ENCODE measurements around the gene IL17RA.

Gene IL17RA

GRCh38 chr22:17087498-17088131 is 2.8 kb downstream of the IL17RA start:
- Histone ChIP-seq H3K79me2 (ENCODE audit: insufficient read depth, low read length) (peaks cover 62% of the 10 kb centered on the region), H3K36me3 (ENCODE audit: insufficient read depth, low read length) (peaks cover 6% of the 10 kb centered on the region; the same call in 1 of the 2 replicates), H4K20me1 (ENCODE audit: insufficient read depth, low read length) (peaks cover 37% of the 10 kb centered on the region), H3K27ac (ENCODE audit: low read length) (peak overlapping the region; percentile 83), H3K4me3 (ENCODE audit: low read depth in 1 of 2, low read length in 2 of 2) (peak overlapping the region in 1 of 2 experiments; percentile 83; a peak in 2 of 4 replicates), H3K9ac (ENCODE audit: low read depth, low read length) (peak overlapping the region; percentile 82), H3K27me3 (ENCODE audit: insufficient read depth, low read length, poor library complexity) (no peaks in the 10 kb centered on the region), H3K9me3 (ENCODE audit: insufficient read depth, low read length, severe bottlenecking) (no peaks in the 10 kb centered on the region), H2AFZ (ENCODE audit: low read depth, low read length) (no peak overlapping the region), H3K4me1 (ENCODE audit: insufficient read depth, low read length) (peaks cover 56% of the 10 kb centered on the region), H3K4me2 (ENCODE audit: insufficient read depth, low read length) (peak overlapping the region; percentile 81)
- DNase-seq (peak; percentile 73), ATAC-seq (ENCODE audit: insufficient read depth, low read depth) (peak; percentile 53)
- TF ChIP-seq CTCF (IDR thresholded peaks at IDR 0.05; ENCODE audit: borderline replicate concordance, extremely low read depth, low read length, poor library complexity, severe bottlenecking): no peak
- no peak for TF ChIP-seq EZH2 (IDR thresholded peaks at IDR 0.05; ENCODE audit: borderline replicate concordance, low read depth, low read length, severe bottlenecking)

GRCh38 chr22:17090550-17090949 is 5.8 kb downstream of the IL17RA start:
- TF ChIP-seq CTCF (IDR thresholded peaks at IDR 0.05; ENCODE audit: borderline replicate concordance, extremely low read depth, low read length, poor library complexity, severe bottlenecking) (no peak), EZH2 (IDR thresholded peaks at IDR 0.05; ENCODE audit: borderline replicate concordance, low read depth, low read length, severe bottlenecking) (no peak)
- Histone ChIP-seq H2AFZ (ENCODE audit: low read depth, low read length) (no peak overlapping the region), H3K79me2 (ENCODE audit: insufficient read depth, low read length) (peaks cover 82% of the 10 kb centered on the region), H3K36me3 (ENCODE audit: insufficient read depth, low read length) (peaks cover 6% of the 10 kb centered on the region; the same call in 1 of the 2 replicates), H3K9me3 (ENCODE audit: insufficient read depth, low read length, severe bottlenecking) (no peaks in the 10 kb centered on the region), H3K4me1 (ENCODE audit: insufficient read depth, low read length) (peaks cover 41% of the 10 kb centered on the region), H3K4me3 (ENCODE audit: low read depth in 1 of 2, low read length in 2 of 2) (no peak overlapping the region), H3K9ac (ENCODE audit: low read depth, low read length) (no peak overlapping the region), H3K27ac (ENCODE audit: low read length) (no peak overlapping the region; the same call in 1 of the 2 replicates), H3K4me2 (ENCODE audit: insufficient read depth, low read length) (no peak overlapping the region), H3K27me3 (ENCODE audit: insufficient read depth, low read length, poor library complexity) (no peaks in the 10 kb centered on the region), H4K20me1 (ENCODE audit: insufficient read depth, low read length) (peaks cover 45% of the 10 kb centered on the region)
- no peak for ATAC-seq (ENCODE audit: insufficient read depth, low read depth)
- no peak for DNase-seq

GRCh38 chr22:17091851-17092250 is 7.1 kb downstream of the IL17RA start:
- ATAC-seq (ENCODE audit: insufficient read depth, low read depth): no peak
- H4K20me1 ChIP-seq (ENCODE audit: insufficient read depth, low read length): peaks cover 49% of the 10 kb centered on the region
- no peaks in the 10 kb centered on the region for H3K9me3 ChIP-seq (ENCODE audit: insufficient read depth, low read length, severe bottlenecking)
- H2AFZ ChIP-seq (ENCODE audit: low read depth, low read length): no peak overlapping the region
- 0 out of 2 replicates have a peak, but pooled peaks cover 6% of the 10 kb centered on the region for H3K36me3 ChIP-seq (ENCODE audit: insufficient read depth, low read length)
- no peak overlapping the region for H3K27ac ChIP-seq (ENCODE audit: low read length)
- H3K4me1 ChIP-seq (ENCODE audit: insufficient read depth, low read length): peaks cover 41% of the 10 kb centered on the region
- H3K9ac ChIP-seq (ENCODE audit: low read depth, low read length): no peak overlapping the region
- H3K27me3 ChIP-seq (ENCODE audit: insufficient read depth, low read length, poor library complexity): no peaks in the 10 kb centered on the region
- H3K4me2 ChIP-seq (ENCODE audit: insufficient read depth, low read length): no peak overlapping the region
- DNase-seq: no peak
- H3K4me3 ChIP-seq (ENCODE audit: low read depth in 1 of 2, low read length in 2 of 2): no peak overlapping the region
- H3K79me2 ChIP-seq (ENCODE audit: insufficient read depth, low read length): peaks cover 79% of the 10 kb centered on the region
- TF ChIP-seq EZH2 (IDR thresholded peaks at IDR 0.05; ENCODE audit: borderline replicate concordance, low read depth, low read length, severe bottlenecking) (no peak), CTCF (IDR thresholded peaks at IDR 0.05; ENCODE audit: borderline replicate concordance, extremely low read depth, low read length, poor library complexity, severe bottlenecking) (no peak)

All from DND-41 (cell line).